Measurements from ENCODE around the gene ERI3. TPM values are rescaled to one million over a fixed set of nuclear protein-coding genes. Genes with fewer than 3 reads are reported as not detected.
A peak's percentile ranks its signal among the peaks of the same experiment; 100 is the strongest.
"Not testable (repeated sequence)": the region's sequence is repeated elsewhere in the genome, so short reads cannot be mapped to it uniquely, and the experiment has no call there.

ERI3 gene
- total RNA-seq, 3 donors from 2014 or later: 35.8 to 49.2 (median 41.1) TPM

DNA sequence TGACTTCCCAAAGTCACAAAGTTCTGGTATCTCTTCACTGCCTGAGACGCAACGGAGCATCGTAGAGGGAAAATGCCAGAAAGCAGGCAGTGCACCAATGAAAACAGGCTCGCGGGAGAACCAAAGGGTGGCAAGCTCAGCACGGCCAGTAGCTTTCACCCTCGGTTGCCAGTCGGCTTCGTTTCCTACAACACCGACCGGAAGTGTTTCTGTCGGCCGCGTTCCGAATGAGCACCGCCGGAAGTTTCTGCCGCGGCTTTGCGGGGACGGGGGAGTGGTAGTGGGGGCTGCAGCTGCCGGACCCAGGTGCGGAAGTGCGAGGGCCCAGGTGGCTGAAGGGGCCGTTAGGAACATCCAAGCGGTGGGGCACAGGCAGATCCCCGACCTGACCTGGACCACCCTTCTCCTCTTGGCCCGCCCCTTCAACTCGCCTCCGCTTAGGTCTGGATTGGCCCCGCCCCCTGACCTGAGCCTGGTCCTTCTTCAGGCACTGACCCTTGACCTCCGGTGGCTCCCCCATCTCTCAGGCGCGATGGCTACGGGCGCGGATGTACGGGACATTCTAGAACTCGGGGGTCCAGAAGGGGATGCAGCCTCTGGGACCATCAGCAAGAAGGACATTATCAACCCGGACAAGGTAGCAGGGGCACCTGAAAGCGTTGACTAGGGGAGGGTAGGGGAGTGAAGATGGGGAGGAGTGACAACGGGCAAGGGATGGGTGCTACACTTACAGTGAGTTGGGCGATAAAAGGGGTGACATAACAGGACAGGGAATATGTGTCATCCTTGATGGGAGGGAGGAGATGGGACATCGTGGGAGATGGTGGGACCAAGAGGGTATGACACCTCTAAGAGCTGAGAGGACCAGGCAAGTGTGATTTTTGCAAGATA is 141.6 kb downstream of the ERI3 start, which contains the start of gene DMAP1:
Gene DMAP1, plus strand, starts transcription at position 250 of the 891 bp plus-strand sequence. Its CDS starts 283 bp downstream, at position 533.
- no peaks in the 10 kb centered on the region for H3K27me3 ChIP-seq
- H3K27ac ChIP-seq: peak within 1 kb of the TSS; percentile 77 to 85
- no peaks in the 10 kb centered on the region for H3K9me3 ChIP-seq
- TF ChIP-seq, protein P1, sequence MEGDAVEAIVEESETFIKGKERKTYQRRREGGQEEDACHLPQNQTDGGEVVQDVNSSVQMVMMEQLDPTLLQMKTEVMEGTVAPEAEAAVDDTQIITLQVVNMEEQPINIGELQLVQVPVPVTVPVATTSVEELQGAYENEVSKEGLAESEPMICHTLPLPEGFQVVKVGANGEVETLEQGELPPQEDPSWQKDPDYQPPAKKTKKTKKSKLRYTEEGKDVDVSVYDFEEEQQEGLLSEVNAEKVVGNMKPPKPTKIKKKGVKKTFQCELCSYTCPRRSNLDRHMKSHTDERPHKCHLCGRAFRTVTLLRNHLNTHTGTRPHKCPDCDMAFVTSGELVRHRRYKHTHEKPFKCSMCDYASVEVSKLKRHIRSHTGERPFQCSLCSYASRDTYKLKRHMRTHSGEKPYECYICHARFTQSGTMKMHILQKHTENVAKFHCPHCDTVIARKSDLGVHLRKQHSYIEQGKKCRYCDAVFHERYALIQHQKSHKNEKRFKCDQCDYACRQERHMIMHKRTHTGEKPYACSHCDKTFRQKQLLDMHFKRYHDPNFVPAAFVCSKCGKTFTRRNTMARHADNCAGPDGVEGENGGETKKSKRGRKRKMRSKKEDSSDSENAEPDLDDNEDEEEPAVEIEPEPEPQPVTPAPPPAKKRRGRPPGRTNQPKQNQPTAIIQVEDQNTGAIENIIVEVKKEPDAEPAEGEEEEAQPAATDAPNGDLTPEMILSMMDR (IDR thresholded peaks at IDR 0.05): no peak
- peak; percentile 62 to 83 (median 65) for TF ChIP-seq POLR2AphosphoS5 (IDR thresholded peaks at IDR 0.05)
- no peaks in the 10 kb centered on the region for H3K36me3 ChIP-seq
- peak; percentile 69 to 86 for DNase-seq (ENCODE audit: low spot score in 2 of 2)
- peaks cover 0 to 8% of the 10 kb centered on the region in 2 donors for H3K4me1 ChIP-seq
- peak within 1 kb of the TSS; percentile 85 to 97 (median 91) for H3K4me3 ChIP-seq
- intact Hi-C loops (cut with DNase I; ENCODE audit: low total_unique reads): no loop called here

DNA sequence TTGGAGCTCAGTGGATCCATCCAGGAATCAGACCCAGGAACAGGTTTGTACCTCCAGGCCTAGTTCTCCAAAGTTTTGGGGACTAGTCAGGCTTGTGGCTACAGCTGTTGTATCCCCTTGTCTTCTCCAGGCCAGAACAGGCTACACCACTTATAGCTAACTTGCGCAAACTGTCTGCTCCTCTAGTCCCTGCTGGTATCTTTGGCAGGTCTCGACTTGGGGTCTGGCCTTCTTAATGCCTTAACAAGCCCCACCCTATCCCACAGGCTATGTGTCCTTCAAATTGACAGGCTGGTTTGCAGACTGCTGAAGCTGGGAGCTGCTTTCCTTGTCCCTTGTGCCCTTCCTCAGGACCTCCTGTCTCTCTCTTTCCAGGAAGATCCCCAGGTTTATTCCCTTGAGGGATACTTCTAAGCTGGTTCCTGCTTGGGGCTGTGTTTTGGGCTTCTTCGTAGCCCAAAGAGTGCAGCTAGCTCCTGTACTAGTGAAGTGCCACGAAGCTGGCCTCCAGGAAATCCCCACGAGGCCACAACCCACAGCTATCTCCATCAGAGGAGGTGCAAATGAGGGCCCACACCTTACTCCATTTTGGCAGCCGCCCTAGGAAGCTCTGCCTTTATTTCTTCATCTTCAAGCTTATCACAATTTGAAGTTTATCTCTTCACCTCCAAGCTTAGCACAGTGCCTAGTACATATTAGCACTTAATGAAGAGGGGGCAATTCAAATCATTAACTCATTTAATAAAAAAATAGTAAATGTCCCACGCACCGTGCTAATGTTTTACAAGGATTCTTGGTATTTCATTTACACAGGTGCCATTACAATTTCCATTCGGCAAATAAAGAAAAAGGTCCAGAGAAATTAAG is 142.5 kb downstream of the ERI3 start:
- TF ChIP-seq, protein P1 (IDR thresholded peaks at IDR 0.05): no peak
- TF ChIP-seq POLR2A (IDR thresholded peaks at IDR 0.05) (no peak), POLR2AphosphoS5 (IDR thresholded peaks at IDR 0.05) (no peak)
- Histone ChIP-seq H3K36me3 (no peaks in the 10 kb centered on the region), H3K4me3 (peak overlapping the region; percentile 85 to 97 (median 91)), H3K27ac (peak overlapping the region; percentile 77 to 85), H3K4me1 (peaks cover 0 to 8% of the 10 kb centered on the region in 2 donors), H3K9me3 (no peaks in the 10 kb centered on the region), H3K27me3 (no peaks in the 10 kb centered on the region)
- intact Hi-C loops (cut with DNase I; ENCODE audit: low total_unique reads): no loop called here
- no peak for DNase-seq (ENCODE audit: low spot score in 2 of 2)

DNA sequence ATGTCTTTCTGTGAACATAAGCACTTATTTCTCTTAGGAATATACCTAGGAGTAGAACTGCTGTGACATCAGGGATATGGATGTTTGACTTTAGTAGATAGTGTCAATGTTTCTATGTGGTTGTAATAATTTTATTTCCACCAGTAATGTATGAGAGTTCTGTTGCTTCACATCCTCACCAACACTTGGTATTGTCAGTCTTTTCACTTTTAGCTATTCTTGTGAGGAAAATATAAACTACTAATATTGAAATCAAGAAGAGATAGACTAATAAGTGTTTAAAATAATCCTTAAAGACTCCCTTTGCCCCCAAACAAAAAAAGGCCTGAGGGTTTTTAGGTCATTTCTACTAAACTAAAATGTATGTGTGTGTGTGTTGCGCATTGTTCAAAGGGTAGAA is 144.5 kb downstream of the ERI3 start:
- DNase-seq (ENCODE audit: low spot score in 2 of 2): no peak
- Histone ChIP-seq H3K27me3 (no peaks in the 10 kb centered on the region), H3K36me3 (no peaks in the 10 kb centered on the region), H3K9me3 (no peaks in the 10 kb centered on the region), H3K27ac (no peak overlapping the region), H3K4me1 (peaks cover 0 to 8% of the 10 kb centered on the region in 2 donors), H3K4me3 (no peak overlapping the region)
- intact Hi-C loops (cut with DNase I; ENCODE audit: low total_unique reads): no loop called here
- TF ChIP-seq POLR2A (IDR thresholded peaks at IDR 0.05) (no peak), POLR2AphosphoS5 (IDR thresholded peaks at IDR 0.05) (no peak)
- TF ChIP-seq, protein P1 (IDR thresholded peaks at IDR 0.05): no peak

DNA sequence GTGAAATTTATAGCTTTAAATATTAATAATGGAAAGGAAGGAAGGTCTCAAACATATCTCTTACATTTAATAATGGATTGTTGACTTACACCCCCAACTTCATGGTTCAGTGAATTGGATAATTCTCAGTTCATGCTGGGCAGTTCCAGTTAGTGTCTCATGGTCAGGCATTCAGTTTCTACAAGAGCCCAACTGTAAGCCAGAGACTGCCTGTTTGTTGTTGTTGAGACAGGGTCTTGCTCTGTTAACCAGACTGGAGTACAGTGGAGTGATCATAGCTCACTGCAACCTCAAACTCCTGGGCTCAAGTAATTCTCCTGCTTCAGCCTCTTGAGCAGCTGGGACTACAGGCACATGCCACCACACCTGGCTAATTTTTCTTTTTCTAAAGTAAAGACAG is 146.8 kb downstream of the ERI3 start:
- DNase-seq (ENCODE audit: low spot score in 2 of 2): no peak
- H3K27ac ChIP-seq: no peak overlapping the region
- H3K27me3 ChIP-seq: no peaks in the 10 kb centered on the region
- H3K36me3 ChIP-seq: no peaks in the 10 kb centered on the region
- H3K4me3 ChIP-seq: no peak overlapping the region
- no peaks in the 10 kb centered on the region for H3K9me3 ChIP-seq
- intact Hi-C loops (cut with DNase I; ENCODE audit: low total_unique reads): no loop called here
- peaks cover 0 to 5% of the 10 kb centered on the region in 2 donors for H3K4me1 ChIP-seq
- no peak for TF ChIP-seq POLR2AphosphoS5 (IDR thresholded peaks at IDR 0.05)
- TF ChIP-seq, protein P1 (IDR thresholded peaks at IDR 0.05): no peak
- TF ChIP-seq POLR2A (IDR thresholded peaks at IDR 0.05): no peak

DNA sequence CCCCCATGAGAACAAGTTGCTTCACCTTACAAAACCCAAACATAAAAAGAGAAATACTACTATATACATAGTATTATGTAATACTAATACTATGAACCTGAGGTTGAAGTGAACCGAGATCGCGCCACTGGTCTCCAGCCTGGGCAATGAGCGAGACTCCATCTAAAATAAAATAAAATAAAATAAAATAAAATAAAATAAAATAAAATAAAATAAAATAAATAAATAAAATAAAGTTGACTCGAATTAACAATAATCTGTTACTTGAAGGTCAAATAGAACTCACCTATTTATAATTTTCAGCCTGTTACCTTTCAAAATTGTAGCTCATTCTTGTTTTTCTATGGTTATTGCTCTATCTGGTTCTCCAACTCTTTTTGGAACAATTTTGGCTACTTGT is 148.5 kb downstream of the ERI3 start:
- H3K27ac ChIP-seq; intact Hi-C loops (cut with DNase I; ENCODE audit: low total_unique reads); H3K9me3 ChIP-seq; H3K36me3 ChIP-seq; H3K4me3 ChIP-seq; H3K27me3 ChIP-seq; DNase-seq (ENCODE audit: low spot score in 2 of 2); H3K4me1 ChIP-seq: not testable (repeated sequence)
